Fibroblast of villous mesenchyme (primary cell): ENCODE results near the gene HECW1. TPM values are rescaled to one million over a fixed set of nuclear protein-coding genes. Genes with fewer than 3 reads are reported as not detected.

Source experiments
- DNase-seq: peaks from one replicate; pipeline ENCODE4 v3.0.0-alpha.2; 2010; ENCODE audit warnings: low read depth
- H3K4me3 ChIP-seq: 2 replicates; pipeline ENCODE4 v1.5.1; 2011; ENCODE audit warnings: low read depth, mild to moderate bottlenecking, low read length
- total RNA-seq: library from RNA; depleted of rRNA; stranded (reverse); fragments of >200 nt; gene quantifications from 2 replicates; pipeline ENCODE4 v1.2.3, GENCODE V29; 2012
- TF ChIP-seq, protein P1 (sequence below): IDR thresholded peaks from 2 replicates; pipeline ENCODE4 v1.5.1; 2012; ENCODE audit warnings: low read depth, mild to moderate bottlenecking, low read length; ENCODE audit not compliant: insufficient read depth

The HECW1 gene
- total RNA-seq, 1 donor, result 1.7 TPM

DNA sequence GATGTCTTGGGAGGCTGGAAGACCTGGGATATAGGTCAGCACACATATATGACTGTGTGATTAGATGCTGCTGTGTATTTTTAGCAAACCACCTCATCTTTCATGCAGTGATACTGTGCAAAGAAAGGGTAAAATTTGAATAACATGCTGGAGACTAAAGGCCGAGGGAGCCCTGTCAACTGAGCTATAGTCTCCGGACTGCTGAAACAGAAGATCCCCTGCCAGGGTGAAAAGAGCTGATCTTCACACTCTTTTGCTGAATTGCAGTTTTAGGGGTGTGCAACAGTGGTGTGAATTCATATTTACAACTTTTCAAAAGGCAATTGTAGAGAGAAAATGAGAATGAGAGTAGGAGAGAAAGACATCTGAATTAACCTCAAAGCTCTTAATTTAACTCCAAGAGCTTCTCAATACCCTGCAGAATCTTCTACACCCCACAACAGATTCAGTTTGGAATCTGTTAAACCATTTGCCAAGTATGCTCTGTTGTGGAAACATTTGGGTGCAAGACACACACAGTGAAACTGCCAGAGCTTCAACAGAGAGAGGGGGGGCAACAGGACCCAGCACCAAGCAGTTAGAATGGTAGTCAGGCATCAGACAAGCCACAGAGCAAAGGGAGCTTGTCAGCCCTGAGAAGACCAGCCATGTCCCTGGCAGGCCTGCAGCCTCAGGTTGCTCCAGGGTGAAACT, 280.3 kb downstream of the HECW1 start:
- no peak for DNase-seq
- no peak overlapping the region for H3K4me3 ChIP-seq
- TF ChIP-seq, protein P1, sequence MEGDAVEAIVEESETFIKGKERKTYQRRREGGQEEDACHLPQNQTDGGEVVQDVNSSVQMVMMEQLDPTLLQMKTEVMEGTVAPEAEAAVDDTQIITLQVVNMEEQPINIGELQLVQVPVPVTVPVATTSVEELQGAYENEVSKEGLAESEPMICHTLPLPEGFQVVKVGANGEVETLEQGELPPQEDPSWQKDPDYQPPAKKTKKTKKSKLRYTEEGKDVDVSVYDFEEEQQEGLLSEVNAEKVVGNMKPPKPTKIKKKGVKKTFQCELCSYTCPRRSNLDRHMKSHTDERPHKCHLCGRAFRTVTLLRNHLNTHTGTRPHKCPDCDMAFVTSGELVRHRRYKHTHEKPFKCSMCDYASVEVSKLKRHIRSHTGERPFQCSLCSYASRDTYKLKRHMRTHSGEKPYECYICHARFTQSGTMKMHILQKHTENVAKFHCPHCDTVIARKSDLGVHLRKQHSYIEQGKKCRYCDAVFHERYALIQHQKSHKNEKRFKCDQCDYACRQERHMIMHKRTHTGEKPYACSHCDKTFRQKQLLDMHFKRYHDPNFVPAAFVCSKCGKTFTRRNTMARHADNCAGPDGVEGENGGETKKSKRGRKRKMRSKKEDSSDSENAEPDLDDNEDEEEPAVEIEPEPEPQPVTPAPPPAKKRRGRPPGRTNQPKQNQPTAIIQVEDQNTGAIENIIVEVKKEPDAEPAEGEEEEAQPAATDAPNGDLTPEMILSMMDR, result no peak

DNA sequence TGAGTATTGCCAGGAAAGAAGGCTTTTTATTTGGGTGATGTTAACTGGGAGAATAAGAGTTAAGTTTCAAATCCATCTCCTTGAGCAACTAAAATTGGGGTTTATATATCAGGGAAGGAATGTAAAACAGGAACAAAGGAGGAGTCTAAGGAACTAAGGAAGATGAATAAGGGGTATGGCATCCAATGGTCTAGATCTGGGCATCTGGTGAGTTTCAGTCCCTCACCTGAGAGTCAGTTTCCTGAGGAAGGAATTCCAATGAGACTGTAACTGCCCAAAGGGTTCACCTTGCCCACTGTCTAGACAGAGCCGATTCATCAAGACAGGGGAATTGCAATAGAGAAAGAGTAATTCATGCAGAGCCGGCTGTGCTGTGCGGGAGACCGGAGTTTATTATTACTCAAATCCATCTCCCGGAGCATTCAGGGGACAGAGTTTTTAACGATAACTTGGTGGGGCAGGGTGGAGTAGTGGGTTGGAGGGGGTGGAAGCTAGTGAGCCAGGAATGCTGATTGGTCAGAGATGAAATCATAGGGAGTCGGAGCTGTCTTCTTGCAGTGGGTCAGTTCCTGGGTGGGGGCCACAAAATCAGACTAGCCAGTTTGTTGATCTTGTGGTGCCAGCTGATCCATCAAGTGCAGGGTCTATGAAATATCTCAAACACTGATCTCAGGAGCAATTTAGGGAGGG, 282.1 kb downstream of the HECW1 start:
- no peak overlapping the region for H3K4me3 ChIP-seq
- no peak for DNase-seq
- TF ChIP-seq, protein P1, result no peak

DNA sequence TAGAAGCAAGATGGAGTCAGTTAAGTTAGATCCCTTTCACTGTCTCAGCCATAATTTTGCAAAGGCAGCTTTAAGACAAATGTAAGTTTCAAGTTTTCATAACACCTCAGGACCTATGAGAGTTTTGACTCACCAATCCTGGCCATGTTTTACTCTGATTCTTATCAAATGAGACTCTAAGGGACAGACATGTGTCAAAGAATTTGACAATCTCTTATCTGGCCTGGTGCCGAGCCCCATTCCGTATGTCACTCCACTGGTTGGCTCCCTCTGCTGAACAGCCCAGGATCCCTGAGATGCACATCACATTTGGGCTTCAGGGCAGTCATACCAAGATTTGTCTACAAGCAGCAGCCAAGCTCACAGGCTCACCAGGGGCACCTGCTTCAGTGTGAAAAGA, 282.9 kb downstream of the HECW1 start:
- TF ChIP-seq, protein P1, result no peak
- no peak overlapping the region for H3K4me3 ChIP-seq
- no peak for DNase-seq

DNA sequence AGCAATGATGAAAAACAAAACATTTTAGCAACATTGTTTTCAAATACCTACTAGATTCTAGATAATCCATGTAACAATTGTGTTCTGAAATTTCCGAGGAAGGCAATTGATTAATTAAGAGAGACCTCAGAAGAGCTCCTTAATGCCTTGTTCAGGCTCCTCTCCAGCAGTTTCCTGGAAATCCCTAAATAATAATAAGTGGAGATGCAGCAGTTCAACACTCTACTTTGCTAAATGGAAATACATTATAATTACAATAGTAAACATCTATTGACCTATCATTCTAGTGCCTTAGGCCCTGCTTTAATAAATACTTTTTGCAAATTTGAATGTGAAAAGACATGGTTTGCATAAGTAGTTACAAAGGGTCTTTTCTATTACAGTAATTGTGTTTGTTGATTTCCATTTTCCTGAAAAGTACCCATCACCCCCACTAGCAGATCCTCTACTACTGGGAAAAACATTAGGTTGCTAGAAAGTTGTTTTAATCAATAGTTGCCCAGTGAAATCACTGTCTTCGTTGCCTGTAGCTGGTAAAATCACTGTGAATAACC, 283.8 kb downstream of the HECW1 start:
- TF ChIP-seq, protein P1, result no peak
- no peak for DNase-seq
- H3K4me3 ChIP-seq, result no peak overlapping the region

DNA sequence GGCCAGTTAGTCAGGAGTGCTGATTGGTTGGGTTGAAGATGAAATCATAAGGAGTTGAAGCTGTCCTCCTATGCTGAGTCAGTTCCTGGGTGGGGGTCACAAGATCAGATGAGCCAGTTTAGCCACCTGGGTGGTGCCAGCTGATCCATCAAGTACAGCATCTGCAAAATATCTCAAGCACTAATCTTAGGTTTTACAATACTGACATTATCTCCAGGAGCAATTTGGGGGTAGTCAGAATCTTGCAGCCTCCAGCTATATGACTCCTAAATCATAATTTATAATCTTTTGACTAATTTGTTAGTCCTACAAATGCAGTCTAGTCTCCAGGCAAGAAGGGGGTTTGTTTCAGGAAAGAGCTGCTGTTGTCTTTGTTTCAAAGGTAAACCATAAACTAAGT, 286.4 kb downstream of the HECW1 start:
- no peak for DNase-seq
- TF ChIP-seq, protein P1, result no peak
- H3K4me3 ChIP-seq, result no peak overlapping the region

DNA sequence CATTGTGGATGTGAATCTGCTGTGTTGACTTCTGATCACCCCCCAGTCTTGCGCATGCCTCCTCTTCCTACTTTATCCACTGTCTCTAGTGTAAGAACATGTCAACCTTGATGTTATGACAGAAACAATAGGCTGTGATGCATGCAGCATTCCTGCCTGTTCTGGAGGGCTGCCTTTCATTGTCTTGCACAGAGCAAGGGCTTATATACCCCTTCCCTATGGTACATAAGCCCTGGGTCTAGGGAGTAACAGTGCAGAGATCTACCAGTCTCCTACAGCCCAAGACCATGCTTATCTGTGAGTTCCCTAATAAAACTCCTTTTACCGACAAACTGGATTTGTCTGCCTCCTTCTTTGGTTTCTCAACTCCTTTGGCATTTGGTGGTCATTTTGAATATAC, 293.5 kb downstream of the HECW1 start:
- no peak for DNase-seq
- no peak overlapping the region for H3K4me3 ChIP-seq
- TF ChIP-seq, protein P1, result no peak
